ENCODE measurements around the gene TFDP2. TPM values are rescaled to one million over a fixed set of nuclear protein-coding genes. Genes with fewer than 3 reads are reported as not detected.
A peak's percentile ranks its signal among the peaks of the same experiment; 100 is the strongest.

Gene TFDP2
- total RNA-seq, 1 experiment from 2014 or later, result 47.0 TPM

DNA sequence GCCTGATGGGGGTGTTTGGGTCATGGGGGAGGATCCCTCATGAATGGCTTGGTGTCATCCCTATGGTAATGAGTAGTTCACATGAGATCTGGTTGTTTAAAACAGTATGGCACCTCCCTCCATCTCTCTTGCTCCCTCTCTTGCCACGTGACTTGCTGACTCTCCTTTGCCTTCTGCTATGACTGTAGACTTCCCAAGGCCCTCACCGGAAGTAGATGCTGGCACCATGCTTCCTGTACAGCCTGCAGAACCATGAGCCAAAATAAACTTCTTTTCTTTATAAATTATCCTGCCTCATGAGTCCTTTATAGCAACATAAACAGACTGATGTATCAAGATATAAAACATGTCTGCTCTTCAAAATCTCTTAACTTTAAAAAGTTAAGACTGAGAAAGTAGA, 96.1 kb downstream of the TFDP2 start:
- no peaks in the 10 kb centered on the region for H3K36me3 ChIP-seq
- H3K27me3 ChIP-seq, result no peaks in the 10 kb centered on the region
- no peaks in the 10 kb centered on the region for H3K9me3 ChIP-seq
- peak; percentile 20 for DNase-seq
- H3K4me3 ChIP-seq, result no peak overlapping the region

DNA sequence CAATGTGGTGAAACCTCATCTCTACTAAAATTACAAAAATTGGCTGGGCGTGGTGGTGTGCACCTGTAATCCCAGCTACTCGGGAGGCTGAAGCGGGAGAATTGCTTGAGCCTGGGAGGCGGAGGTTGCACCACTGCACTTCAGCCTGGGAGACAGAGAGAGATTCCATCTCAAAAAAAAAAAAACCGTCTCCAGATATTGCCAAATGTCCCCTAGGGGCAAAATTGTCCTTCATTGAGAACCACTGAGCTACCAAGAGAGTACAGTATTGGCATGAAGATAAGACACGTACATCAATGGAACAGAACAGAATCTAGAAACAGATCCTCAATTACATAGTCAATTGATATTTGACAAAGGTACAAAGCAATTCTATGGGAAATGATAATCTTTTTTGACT, 98.0 kb downstream of the TFDP2 start:
- no peaks in the 10 kb centered on the region for H3K36me3 ChIP-seq
- no peaks in the 10 kb centered on the region for H3K27me3 ChIP-seq
- no peak for DNase-seq
- no peaks in the 10 kb centered on the region for H3K9me3 ChIP-seq
- H3K4me3 ChIP-seq, result no peak overlapping the region

DNA sequence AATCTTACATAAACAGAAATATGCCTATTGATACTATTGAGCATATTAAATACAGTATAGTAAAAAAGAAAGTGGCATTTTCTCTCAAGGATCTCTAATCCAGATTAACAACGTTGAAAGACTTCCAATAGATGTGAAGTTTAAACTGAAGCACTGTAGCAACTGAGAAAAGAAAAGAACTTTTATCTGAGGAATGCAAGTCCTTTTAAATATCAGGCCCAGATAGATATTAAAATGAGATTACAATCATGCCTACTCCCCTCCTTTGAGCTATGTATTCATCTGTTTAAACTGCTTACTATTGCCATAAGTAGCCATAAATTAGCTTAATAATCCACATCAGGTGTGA, 102.3 kb downstream of the TFDP2 start:
- H3K27me3 ChIP-seq, result no peaks in the 10 kb centered on the region
- no peaks in the 10 kb centered on the region for H3K9me3 ChIP-seq
- DNase-seq, result no peak
- no peak overlapping the region for H3K4me3 ChIP-seq
- no peaks in the 10 kb centered on the region for H3K36me3 ChIP-seq

DNA sequence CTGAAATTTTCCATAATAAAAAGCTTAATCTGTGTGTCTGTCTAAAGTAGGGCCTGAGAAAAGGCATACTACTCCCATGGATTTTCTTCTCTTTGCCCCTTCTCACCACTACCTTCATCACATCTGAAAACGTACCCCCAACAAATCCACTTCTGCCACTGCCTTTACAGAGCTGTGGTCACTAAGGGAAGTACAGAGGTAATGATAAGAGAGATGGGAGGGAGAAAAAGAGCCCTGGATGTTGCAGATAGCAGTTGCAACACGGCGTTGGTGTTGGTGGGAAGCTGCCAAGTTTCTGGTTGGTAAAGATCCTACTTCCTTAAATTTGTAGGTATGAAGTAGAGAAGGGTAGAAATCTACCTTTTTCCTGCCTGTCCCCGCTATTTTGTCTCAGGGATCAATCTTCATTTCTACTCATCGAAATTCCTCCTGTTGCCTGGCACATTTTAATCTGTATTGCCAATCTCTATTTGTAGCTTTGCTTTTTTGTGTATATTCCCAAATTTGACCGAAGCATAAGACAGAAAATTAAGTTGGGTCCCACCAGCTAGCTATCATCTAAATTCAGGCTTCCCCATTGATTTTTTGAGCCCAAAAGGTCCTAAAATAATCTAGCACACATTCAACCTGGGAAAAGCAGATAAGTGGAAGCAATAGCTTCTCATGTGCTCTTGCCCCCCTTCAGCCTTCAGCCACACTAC, 102.9 kb downstream of the TFDP2 start:
- DNase-seq, result no peak
- Histone ChIP-seq H3K9me3 (peaks cover 5% of the 10 kb centered on the region), H3K4me3 (no peak overlapping the region), H3K36me3 (no peaks in the 10 kb centered on the region), H3K27me3 (no peaks in the 10 kb centered on the region)

DNA sequence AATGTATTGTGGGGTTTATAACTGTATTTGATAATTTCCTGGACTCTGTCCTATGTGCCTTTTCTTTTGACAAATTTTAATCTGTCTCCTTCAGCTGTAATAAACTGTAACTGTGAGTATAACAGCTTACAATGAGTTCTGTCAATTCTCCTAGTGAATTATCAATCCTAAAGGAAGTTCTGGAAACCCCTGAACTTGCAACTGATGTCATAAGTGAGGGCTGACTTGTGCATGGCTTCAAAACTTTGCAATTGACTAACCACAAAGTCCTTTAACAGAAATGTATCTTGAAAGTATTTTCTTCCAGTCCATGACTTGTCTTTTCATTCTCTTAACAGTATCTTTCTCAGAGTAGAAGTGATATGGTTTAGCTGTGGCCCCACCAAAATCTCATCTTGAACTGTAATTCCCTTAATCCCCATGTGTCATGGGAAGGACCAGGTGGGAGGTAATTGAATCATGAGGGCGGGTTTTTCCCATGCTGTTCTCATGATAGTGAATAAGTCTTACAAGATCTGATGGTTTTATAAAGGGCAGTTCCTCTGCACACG, 108.3 kb downstream of the TFDP2 start:
- Histone ChIP-seq H3K36me3 (no peaks in the 10 kb centered on the region; the same call in 1 of the 2 replicates), H3K4me3 (no peak overlapping the region), H3K9me3 (peaks cover 7% of the 10 kb centered on the region), H3K27me3 (no peaks in the 10 kb centered on the region)
- DNase-seq, result no peak

DNA sequence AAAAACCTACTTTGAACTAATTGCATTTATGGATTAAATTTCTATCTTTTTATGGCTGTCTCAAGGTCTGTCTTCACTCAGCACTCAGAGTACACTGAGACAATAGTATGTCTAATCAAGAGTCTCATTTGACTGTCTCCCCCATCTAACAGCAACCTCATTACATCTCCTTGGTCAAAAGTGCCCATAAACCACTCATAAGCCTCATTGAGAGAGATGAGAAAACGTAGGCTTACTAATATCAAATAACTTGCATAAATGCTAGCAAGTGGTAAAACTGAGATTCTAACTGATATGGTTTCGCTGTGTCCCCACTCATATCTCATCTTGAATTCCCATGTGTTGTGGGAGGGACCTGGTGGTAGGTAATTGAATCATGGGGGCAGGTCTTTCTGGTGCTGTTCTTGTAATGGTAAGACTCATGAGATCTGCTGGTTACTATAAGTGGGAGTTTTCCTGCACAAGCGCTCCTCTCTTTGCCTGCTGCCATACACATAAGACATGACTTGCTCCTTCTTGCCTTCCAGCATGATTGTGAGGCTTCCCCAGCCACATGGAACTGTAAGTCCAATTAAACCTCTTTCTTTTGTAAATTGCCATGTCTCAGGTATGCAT, 113.9 kb downstream of the TFDP2 start:
- Histone ChIP-seq H3K4me3 (no peak overlapping the region), H3K27me3 (no peaks in the 10 kb centered on the region), H3K9me3 (peaks cover 4% of the 10 kb centered on the region), H3K36me3 (peaks cover 2% of the 10 kb centered on the region; the same call in 1 of the 2 replicates)
- no peak for DNase-seq

DNA sequence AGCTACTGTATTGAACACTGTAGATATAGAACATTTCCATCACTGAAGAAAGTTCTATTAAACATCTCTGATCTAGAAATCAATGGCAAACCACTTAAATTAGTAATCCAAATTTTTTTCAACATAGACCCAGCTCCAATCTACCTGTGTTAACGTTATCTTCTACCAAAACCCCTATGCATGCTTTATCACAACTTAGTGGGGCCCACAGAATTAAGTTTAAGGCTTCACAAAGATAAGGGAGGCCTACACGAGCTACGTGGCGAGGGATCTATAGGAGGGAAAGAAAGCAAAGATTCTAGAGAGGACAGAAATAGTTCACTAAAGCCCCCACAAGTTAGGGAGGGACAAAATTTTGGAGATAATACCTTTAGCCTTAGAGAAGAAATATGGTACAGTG, 116.1 kb downstream of the TFDP2 start:
- Histone ChIP-seq H3K4me3 (no peak overlapping the region), H3K9me3 (peaks cover 4% of the 10 kb centered on the region), H3K36me3 (peaks cover 2% of the 10 kb centered on the region; the same call in 1 of the 2 replicates), H3K27me3 (no peaks in the 10 kb centered on the region)
- no peak for DNase-seq

DNA sequence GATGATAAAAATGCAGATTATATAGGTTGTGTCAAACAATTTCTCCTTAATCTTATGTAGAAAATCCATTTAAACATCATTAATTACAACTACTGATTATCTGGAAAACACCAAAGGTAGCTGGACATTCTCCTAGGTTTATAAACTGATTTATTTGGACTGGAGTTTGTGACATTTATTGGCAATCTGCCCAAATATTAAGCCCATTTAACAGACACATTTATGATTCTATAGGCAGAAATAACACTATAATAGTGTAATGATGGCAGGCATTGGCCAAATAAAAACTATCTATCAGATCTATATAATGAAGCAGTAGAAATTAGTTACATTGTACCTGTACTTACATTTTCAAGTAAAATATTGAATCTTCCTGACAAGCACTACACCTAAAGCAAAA, 117.8 kb downstream of the TFDP2 start:
- DNase-seq, result no peak
- no peak overlapping the region for H3K4me3 ChIP-seq
- H3K9me3 ChIP-seq, result peaks cover 4% of the 10 kb centered on the region
- H3K36me3 ChIP-seq, result peaks cover 2% of the 10 kb centered on the region; the same call in 1 of the 2 replicates
- no peaks in the 10 kb centered on the region for H3K27me3 ChIP-seq

DNA sequence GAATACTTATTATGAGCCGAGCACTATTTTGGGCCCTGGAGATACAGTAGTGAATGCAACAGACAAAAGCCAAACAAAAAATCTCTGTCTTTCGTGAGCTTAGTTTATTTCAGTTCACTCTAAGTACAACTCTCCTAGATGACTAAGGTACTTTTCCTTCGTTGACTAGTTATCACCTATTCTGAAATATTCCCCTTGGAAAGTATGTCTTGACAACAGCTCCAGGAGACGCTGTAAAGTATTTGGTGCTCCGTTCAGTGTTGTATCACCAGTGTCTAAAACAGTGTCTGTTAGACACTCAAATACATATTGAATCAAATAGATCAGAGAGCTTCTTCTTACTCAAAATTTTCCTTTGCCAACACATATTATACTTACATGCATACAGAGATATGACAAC, 119.6 kb downstream of the TFDP2 start:
- H3K36me3 ChIP-seq, result no peaks in the 10 kb centered on the region
- H3K4me3 ChIP-seq, result no peak overlapping the region
- H3K9me3 ChIP-seq, result no peaks in the 10 kb centered on the region; the same call in 1 of the 2 replicates
- no peaks in the 10 kb centered on the region for H3K27me3 ChIP-seq
- DNase-seq, result no peak

DNA sequence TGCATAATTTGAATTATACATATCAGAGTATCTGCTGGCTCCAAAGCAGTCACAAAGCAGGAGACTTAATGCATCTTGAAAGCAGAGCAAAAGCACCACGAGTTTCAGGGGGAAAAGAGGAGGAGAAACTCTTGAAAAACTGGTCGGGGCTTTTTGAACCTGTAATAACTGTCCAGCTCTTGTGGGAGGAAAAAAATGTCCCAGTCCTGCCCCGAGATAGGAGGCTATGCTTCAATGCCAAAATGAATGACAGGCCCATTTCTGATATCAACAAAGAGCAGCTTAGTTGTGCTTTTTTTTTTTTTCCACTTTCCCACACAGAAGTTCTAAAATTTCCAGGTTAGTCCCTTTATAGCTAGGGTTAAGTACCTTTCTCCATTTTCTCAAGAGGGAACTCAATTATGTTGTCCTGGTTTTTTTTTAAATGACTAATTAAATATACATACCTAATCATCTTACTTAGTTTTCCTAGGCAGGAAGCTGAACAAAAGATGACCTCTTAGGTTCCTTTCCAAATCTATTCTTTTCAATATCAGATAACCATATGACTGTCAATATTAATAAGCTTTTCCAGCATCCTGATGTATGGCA, 120.2 kb downstream of the TFDP2 start:
- no peaks in the 10 kb centered on the region for H3K27me3 ChIP-seq
- no peaks in the 10 kb centered on the region for H3K9me3 ChIP-seq
- no peaks in the 10 kb centered on the region for H3K36me3 ChIP-seq
- no peak for DNase-seq
- no peak overlapping the region for H3K4me3 ChIP-seq

DNA sequence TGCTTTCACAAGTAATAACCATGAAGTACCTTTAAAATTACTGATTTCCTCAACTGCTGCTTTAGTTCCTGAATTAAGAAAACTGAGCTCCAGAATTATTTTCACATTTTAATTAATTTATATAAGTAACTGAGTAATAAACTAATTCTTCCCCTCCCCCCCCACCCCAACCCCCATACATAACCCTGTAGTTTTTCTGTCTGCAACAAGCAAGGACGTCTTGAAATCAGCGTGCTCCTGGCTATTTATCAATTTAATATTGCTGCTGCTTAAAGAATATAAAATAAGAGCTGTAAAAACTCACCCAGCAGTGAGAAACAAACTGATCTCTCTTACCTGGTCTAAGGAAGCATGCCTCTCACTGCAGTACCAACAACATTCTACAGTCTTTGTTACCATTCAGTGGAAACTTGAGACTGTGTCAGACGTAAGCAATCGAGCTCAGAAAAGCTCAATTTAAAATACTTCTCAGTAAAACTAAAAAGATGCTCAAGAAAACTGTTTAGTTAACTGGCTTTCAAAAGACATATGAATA, 121.0 kb downstream of the TFDP2 start:
- Histone ChIP-seq H3K4me3 (peak overlapping the region; percentile 33), H3K27me3 (no peaks in the 10 kb centered on the region), H3K9me3 (no peaks in the 10 kb centered on the region), H3K36me3 (no peaks in the 10 kb centered on the region)
- no peak for DNase-seq

DNA sequence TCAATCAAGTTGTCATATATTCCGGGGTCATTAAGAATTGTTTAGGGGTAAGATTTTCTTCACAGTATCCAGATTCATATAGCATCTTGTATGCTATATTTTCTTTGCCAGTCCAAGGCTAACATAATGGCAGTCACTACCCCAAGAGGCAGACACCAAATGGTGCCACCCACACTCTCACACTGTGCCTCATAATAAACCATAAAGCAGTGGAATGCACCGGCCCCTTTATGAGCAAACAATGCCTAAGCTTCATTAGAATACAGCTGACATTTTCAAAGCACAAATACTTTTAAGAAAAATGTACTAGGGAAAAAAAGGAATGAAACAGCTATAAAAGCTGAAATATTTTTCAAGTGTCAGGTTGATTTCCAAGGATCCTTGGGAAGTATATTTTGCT, 121.6 kb downstream of the TFDP2 start:
- no peaks in the 10 kb centered on the region for H3K9me3 ChIP-seq
- DNase-seq, result peak; percentile 28
- no peaks in the 10 kb centered on the region for H3K27me3 ChIP-seq

DNA sequence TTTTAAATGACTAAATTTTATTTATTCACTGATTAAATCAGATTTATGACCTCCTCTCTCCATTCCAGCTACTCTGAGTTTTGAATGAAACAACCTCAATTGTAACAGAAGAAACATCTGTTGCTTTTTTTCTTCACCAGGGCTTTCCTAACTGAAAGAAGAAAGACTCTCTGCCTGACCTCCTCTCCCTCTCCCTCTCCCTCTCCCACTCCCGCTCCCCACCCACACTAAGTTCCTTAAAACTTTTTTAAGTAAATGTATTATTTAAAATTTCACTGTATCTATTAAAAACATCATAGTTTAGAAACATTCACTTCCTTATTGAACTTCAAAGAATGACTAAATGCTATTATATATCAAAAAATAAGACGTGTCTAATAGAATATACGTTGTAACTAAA, 122.0 kb downstream of the TFDP2 start:
- H3K27me3 ChIP-seq, result no peaks in the 10 kb centered on the region
- H3K36me3 ChIP-seq, result no peaks in the 10 kb centered on the region
- peak overlapping the region; percentile 33; the same call in 1 of the 2 replicates for H3K4me3 ChIP-seq
- no peak for DNase-seq
- no peaks in the 10 kb centered on the region for H3K9me3 ChIP-seq

More for the DNA sequence above, 121.6 kb downstream of the TFDP2 start:
- Histone ChIP-seq H3K4me3 (peak overlapping the region; percentile 33), H3K36me3 (no peaks in the 10 kb centered on the region)

DNA sequence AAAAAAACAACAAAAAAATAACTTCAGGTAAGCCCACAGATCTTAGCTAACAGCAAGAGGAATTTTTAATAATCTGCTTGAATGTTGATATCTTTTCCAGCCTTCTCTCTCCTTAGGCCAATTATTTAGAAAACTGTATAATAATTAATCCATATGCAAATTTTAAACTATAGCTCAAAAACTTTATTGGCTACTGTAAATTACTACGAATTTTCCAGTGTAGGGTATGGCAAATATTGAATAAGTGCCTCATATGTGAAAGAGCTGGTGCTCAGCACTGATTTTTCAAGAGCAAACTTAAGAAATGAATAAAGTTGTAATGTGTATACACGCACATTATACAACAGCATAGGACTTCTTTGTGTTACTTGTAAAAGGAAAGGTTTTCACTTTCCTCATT, 123.0 kb downstream of the TFDP2 start:
- no peaks in the 10 kb centered on the region for H3K36me3 ChIP-seq
- H3K4me3 ChIP-seq, result no peak overlapping the region
- no peaks in the 10 kb centered on the region for H3K9me3 ChIP-seq
- no peaks in the 10 kb centered on the region for H3K27me3 ChIP-seq
- DNase-seq, result no peak

DNA sequence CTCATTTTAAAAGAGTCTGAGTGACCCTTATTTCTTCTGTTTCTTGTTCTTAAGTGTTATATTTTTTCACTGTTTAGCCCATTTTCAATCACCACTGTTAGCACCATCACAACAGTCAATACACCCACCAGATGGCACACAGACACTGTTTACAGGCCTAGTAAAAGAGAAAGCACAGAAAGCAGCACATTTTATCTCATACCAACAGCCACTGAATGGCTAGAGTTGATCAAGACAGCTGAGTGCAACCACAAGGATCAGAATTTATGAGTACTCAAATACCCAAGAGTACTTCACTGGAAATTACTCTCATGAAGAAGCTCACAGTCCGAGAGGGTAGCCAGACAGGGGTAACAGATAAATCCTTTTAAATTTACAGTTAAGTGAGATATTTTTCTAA, 127.0 kb downstream of the TFDP2 start:
- DNase-seq, result no peak

DNA sequence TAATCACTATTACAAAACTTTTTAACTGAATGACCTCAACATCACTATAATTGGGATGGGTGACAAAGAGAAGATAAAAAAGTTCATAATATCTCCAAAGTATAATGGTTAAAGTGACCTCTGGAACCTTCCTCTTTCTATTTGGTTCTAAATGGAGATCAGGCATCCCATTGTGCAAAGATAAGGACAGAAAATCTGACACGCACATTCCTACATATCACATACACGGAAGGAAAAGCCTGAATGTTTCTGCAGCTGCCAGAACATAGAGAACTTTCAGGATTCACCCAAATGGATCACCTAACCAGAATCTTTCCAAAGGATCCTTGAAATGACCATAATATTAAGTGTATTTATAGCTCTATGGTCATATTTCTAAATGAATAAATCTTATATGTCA, 128.2 kb downstream of the TFDP2 start:
- DNase-seq, result no peak

More for the DNA sequence above, 127.0 kb downstream of the TFDP2 start:
- Histone ChIP-seq H3K36me3 (no peaks in the 10 kb centered on the region), H3K4me3 (no peak overlapping the region), H3K27me3 (no peaks in the 10 kb centered on the region), H3K9me3 (no peaks in the 10 kb centered on the region)

DNA sequence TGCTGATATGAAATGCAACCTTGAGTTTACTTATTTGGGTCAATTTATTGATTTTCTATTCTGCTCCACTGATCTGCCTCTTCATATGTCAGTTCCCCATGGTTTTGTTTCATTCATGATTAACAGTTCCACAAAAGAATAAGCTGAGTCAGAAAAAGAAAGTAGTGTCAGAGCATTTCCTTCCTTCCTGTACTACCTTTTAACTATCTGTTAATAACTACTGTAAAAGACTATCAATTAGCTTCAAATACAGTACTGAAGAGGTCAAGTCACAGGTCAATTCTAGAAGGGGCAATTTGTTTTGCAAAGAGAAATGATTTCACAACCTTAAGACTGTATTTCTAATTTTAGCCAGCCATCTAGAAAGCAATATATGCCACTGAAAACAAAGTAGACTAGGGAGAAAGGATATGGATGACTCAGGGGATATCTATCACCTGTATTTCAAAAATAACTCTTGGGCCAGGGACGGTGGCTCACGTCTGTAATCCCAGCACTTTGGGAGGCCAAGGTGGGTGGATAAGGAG, 129.5 kb downstream of the TFDP2 start:
- Histone ChIP-seq H3K36me3 (no peaks in the 10 kb centered on the region), H3K9me3 (no peaks in the 10 kb centered on the region), H3K4me3 (no peak overlapping the region), H3K27me3 (no peaks in the 10 kb centered on the region)
- DNase-seq, result no peak

More for the DNA sequence above, 128.2 kb downstream of the TFDP2 start:
- Histone ChIP-seq H3K36me3 (no peaks in the 10 kb centered on the region), H3K4me3 (no peak overlapping the region), H3K9me3 (no peaks in the 10 kb centered on the region), H3K27me3 (no peaks in the 10 kb centered on the region)
